Activated CD4-positive, alpha-beta T cell treated with anti-CD3 and anti-CD28 coated beads, Interleukin-2, amount 10 ng/mL, durations not matched to agents 7 days and 5 days (primary cell): ENCODE data around the gene NGEF. TPM values are rescaled to one million over a fixed set of nuclear protein-coding genes. Genes with fewer than 3 reads are reported as not detected.
"Not testable (repeated sequence)": the region's sequence is repeated elsewhere in the genome, so short reads cannot be mapped to it uniquely, and the experiment has no call there.

Experiments
- CTCF ChIA-PET: fragments of 350-600 bp; sonication (Branson Sonifier 250); formaldehyde crosslinking; loops from one replicate; lab custom pipeline; 2021; ENCODE audit warnings: antibody characterized with exemption; lab: Charles Lee
- POLR2A ChIA-PET: fragments of 350-600 bp; sonication (Branson Sonifier 250); formaldehyde crosslinking; loops from one replicate; lab custom pipeline; 2021; ENCODE audit warnings: antibody characterized with exemption; lab: Charles Lee
- DNase-seq: peaks from one replicate; pipeline ENCODE4 v3.0.0-alpha.2; 2020
- H3K27ac Mint-ChIP-seq: one replicate; pipeline ENCODE4 v1.8.0; 2021; ENCODE audit warnings: mild to moderate bottlenecking, moderate library complexity, mixed read lengths
- H3K27me3 Mint-ChIP-seq: one replicate; pipeline ENCODE4 v1.8.0; 2021; ENCODE audit warnings: mixed read lengths
- H3K36me3 Mint-ChIP-seq: one replicate; pipeline ENCODE4 v1.8.0; 2021; ENCODE audit warnings: low read depth, mixed read lengths
- H3K4me1 Mint-ChIP-seq: one replicate; pipeline ENCODE4 v1.8.0; 2021; ENCODE audit warnings: mixed read lengths
- H3K4me3 Mint-ChIP-seq: one replicate; pipeline ENCODE4 v1.8.0; 2021; ENCODE audit warnings: mild to moderate bottlenecking, moderate library complexity, mixed read lengths
- H3K9me3 Mint-ChIP-seq: one replicate; pipeline ENCODE4 v1.8.0; 2021; ENCODE audit warnings: mixed read lengths
- total RNA-seq, 2 experiments: library from RNA; stranded (reverse); gene quantifications; one replicate each; pipeline ENCODE4 v1.2.3, GENCODE V29; 2021

NGEF gene
- total RNA-seq, 2 experiments from 2014 or later: not detected

DNA sequence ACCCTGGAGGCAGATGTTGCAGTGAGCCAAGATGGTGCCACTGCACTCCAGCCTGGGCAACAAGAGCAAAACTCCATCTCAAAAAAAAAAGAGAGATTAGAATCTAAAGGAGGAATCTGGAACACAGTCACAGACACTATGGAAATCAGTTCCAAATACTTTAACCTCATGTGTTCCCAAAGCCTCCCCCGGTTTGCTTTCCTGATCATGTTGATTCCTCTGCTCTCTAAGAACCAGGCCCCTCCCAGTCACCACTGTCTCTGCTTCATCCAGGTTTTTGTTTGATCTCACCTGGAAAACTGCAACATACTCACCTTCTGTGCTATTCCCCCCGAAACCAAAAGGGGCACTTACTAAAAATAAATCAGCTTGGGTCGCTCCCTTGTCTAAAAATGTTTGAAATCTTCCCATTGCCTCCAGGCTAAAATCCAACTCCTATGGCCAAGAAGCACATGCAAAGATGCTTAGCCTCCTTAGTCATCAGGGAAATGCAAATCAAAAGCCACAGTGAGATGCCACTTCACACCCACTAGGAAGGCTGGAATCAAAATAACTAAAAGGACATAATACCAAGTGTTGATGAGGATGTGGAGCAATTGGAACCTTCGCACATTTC is 13.2 kb upstream of the NGEF start:
- DNase-seq: no peak
- CTCF ChIA-PET: interaction anchor here (0.6 kb wide), 1 partner anchor 236 kb away, joined by 3 read pairs; no protein-coding TSS in a partner anchor
- Mint-ChIP-seq H3K4me1 (no peaks in the 10 kb centered on the region), H3K27ac (no peak overlapping the region), H3K36me3 (no peaks in the 10 kb centered on the region), H3K9me3 (no peaks in the 10 kb centered on the region), H3K4me3 (no peak overlapping the region), H3K27me3 (no peaks in the 10 kb centered on the region)
- POLR2A ChIA-PET: no interaction called here

DNA sequence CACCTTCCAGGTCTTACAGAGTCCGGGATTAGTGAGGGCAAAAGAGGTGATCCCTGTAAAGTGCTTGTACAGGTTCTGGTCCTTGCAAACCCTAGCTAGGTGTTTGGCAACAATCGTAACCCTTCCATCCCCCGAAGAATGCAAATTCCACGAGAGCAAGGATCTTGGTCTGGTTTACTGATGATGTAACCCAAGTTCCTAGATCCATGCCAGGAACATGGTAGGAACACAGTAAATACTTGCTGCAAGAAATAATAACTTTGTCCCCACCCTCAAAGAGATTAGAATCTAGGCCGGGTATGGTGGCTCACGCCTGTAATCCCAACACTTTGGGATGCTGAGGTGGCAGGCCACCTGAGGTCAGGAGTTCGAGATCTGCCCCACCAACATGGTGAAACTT is 12.7 kb upstream of the NGEF start:
- Mint-ChIP-seq H3K27me3 (no peaks in the 10 kb centered on the region), H3K4me1 (no peaks in the 10 kb centered on the region), H3K9me3 (no peaks in the 10 kb centered on the region), H3K27ac (no peak overlapping the region), H3K4me3 (no peak overlapping the region), H3K36me3 (no peaks in the 10 kb centered on the region)
- ChIA-PET POLR2A (no interaction called here), CTCF (no interaction called here)
- no peak for DNase-seq

DNA sequence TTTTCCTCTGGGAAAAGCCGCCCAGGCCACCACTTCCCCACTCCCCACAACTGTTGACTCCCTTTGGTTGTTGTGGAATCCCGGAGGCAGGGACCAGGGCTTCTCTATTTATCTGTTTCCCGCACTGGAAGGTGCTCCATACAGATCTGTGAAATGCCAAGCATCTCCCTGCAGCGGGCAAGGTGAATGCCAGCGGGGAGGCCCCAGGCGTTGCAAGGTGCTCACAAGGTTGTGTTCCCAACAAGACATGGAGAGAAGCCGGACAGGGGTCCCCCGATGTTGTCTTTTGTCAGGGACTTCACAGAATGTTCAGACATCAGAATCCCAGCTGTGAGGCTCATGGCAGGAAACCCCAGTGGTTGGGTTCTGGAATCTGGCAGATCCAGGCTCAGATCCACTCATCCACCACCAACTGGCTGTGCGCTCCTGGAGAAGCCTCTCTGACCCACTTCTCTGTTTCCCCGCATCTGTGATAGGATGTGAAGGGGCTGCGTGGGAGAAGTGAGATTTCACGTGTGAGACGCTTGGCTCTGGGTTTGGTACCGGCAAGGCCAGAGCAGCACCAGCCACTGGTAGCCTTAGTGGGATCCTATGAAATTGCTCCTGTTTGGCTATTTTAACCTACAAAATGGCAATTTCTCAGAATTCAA is 10.8 kb upstream of the NGEF start:
- ChIA-PET POLR2A (no interaction called here), CTCF (interaction anchor here (1.0 to 1.2 kb wide), 2 partner anchors 10 to 11 kb away, joined by 3 to 5 read pairs; partner anchors contain the start of gene NGEF)
- Mint-ChIP-seq H3K4me1 (no peaks in the 10 kb centered on the region), H3K27me3 (no peaks in the 10 kb centered on the region), H3K36me3 (no peaks in the 10 kb centered on the region), H3K27ac (no peak overlapping the region), H3K9me3 (no peaks in the 10 kb centered on the region), H3K4me3 (no peak overlapping the region)
- no peak for DNase-seq

- no peaks in the 10 kb centered on the region for H3K27me3 Mint-ChIP-seq
- H3K4me3 Mint-ChIP-seq: no peak overlapping the region
- POLR2A ChIA-PET: no interaction called here
- no peak overlapping the region for H3K27ac Mint-ChIP-seq
- H3K9me3 Mint-ChIP-seq: no peaks in the 10 kb centered on the region
- CTCF ChIA-PET: interaction anchor here (1.0 kb wide), 1 partner anchor 10 kb away, joined by 3 read pairs; the partner anchor contains the start of gene NGEF
- no peaks in the 10 kb centered on the region for H3K4me1 Mint-ChIP-seq
- no peak for DNase-seq
- H3K36me3 Mint-ChIP-seq: no peaks in the 10 kb centered on the region
Measured at GRCh38 chr2:233023007-233023760, 10.1 kb upstream of the NGEF start.

DNA sequence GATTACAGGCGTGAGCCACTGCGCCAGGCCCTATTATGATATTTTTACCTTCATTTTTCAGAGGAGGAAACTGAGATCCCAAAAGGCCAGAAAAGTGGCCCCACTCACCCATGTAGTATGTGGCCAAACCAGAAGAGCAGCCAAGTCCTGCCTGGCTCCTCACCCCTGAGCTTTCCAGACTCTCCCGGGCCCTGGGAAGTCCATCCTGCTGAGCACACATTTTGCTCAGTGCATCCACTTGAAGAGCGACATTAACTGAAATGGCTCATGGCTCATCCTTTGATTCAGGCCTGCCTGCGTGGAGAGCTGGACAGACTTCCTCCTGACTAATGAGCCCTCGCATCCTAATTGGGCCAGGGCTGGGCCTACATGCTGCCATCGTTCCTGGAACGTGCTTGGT is 9.5 kb upstream of the NGEF start:
- ChIA-PET POLR2A (no interaction called here), CTCF (no interaction called here)
- no peaks in the 10 kb centered on the region for H3K4me1 Mint-ChIP-seq
- no peaks in the 10 kb centered on the region for H3K9me3 Mint-ChIP-seq
- no peak overlapping the region for H3K4me3 Mint-ChIP-seq
- H3K36me3 Mint-ChIP-seq: no peaks in the 10 kb centered on the region
- H3K27ac Mint-ChIP-seq: no peak overlapping the region
- no peaks in the 10 kb centered on the region for H3K27me3 Mint-ChIP-seq
- DNase-seq: no peak

GRCh38 chr2:233021771-233022170 is 8.7 kb upstream of the NGEF start:
- Mint-ChIP-seq H3K36me3 (no peaks in the 10 kb centered on the region), H3K9me3 (no peaks in the 10 kb centered on the region), H3K4me1 (no peaks in the 10 kb centered on the region), H3K27me3 (no peaks in the 10 kb centered on the region), H3K4me3 (no peak overlapping the region), H3K27ac (no peak overlapping the region)
- ChIA-PET CTCF (interaction anchor here (0.9 kb wide), 1 partner anchor 10 kb away, joined by 4 read pairs; no protein-coding TSS in a partner anchor), POLR2A (no interaction called here)
- DNase-seq: no peak

DNA sequence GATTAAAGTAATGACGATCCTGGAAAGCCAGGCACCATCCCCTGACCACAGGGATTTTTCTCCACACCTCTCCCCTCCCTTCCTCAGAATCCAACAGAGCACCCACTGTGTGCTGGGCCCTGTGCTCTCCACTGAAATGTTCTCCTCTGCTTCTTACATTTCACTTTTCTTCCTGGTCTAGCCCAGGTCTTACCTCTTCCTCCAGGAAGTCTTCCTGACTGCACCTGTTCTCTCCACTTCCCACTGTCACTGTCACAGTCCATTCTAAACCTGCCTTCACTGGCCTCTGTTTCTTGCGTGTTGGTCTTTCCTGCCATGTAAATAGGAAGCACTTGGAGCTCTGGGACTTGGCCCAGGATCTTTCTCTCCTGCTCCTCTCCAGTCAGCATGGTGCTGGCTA is 7.4 kb upstream of the NGEF start:
- H3K27me3 Mint-ChIP-seq: no peaks in the 10 kb centered on the region
- H3K27ac Mint-ChIP-seq: no peak overlapping the region
- DNase-seq: no peak
- ChIA-PET CTCF (no interaction called here), POLR2A (no interaction called here)
- no peak overlapping the region for H3K4me3 Mint-ChIP-seq
- no peaks in the 10 kb centered on the region for H3K4me1 Mint-ChIP-seq
- no peaks in the 10 kb centered on the region for H3K36me3 Mint-ChIP-seq
- peaks cover 2% of the 10 kb centered on the region for H3K9me3 Mint-ChIP-seq

DNA sequence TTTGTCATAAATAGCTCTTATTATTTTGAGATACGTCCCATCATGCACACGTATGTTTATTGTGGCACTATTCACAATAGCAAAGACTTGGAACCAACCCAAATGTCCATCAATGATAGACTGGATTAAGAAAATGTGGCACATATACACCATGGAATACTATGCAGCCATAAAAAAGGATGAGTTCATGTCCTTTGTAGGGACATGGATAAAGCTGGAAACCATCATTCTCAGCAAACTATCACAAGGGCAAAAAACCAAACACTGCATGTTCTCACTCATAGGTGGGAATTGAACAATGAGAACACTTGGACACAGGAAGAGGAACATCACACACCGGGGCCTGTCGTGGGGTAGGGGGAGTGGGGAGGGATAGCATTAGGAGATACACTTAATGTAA is 6.6 kb upstream of the NGEF start:
- H3K4me3 Mint-ChIP-seq, POLR2A ChIA-PET, DNase-seq, CTCF ChIA-PET, H3K27ac Mint-ChIP-seq, H3K4me1 Mint-ChIP-seq, H3K9me3 Mint-ChIP-seq, H3K36me3 Mint-ChIP-seq, H3K27me3 Mint-ChIP-seq: not testable (repeated sequence)

- no peaks in the 10 kb centered on the region for H3K36me3 Mint-ChIP-seq
- DNase-seq: no peak
- H3K27me3 Mint-ChIP-seq: no peaks in the 10 kb centered on the region
- CTCF ChIA-PET: no interaction called here
- POLR2A ChIA-PET: no interaction called here
- H3K27ac Mint-ChIP-seq: no peak overlapping the region
- H3K4me3 Mint-ChIP-seq: no peak overlapping the region
- peaks cover 5% of the 10 kb centered on the region for H3K9me3 Mint-ChIP-seq
- no peaks in the 10 kb centered on the region for H3K4me1 Mint-ChIP-seq
Measured at GRCh38 chr2:233017947-233018346, 4.9 kb upstream of the NGEF start.

- Mint-ChIP-seq H3K4me1 (no peaks in the 10 kb centered on the region), H3K27ac (no peak overlapping the region), H3K9me3 (peaks cover 5% of the 10 kb centered on the region), H3K36me3 (no peaks in the 10 kb centered on the region), H3K4me3 (no peak overlapping the region), H3K27me3 (no peaks in the 10 kb centered on the region)
- DNase-seq: no peak
- CTCF ChIA-PET: no interaction called here
- POLR2A ChIA-PET: no interaction called here
Measured at GRCh38 chr2:233015019-233015645, 2.1 kb upstream of the NGEF start.

- H3K27me3 Mint-ChIP-seq: no peaks in the 10 kb centered on the region
- H3K27ac Mint-ChIP-seq: no peak overlapping the region
- DNase-seq: no peak
- no peaks in the 10 kb centered on the region for H3K4me1 Mint-ChIP-seq
- POLR2A ChIA-PET: no interaction called here
- H3K9me3 Mint-ChIP-seq: peaks cover 5% of the 10 kb centered on the region
- no peak overlapping the region for H3K4me3 Mint-ChIP-seq
- H3K36me3 Mint-ChIP-seq: no peaks in the 10 kb centered on the region
- CTCF ChIA-PET: no interaction called here
Measured at GRCh38 chr2:233013650-233014049, 594 bp upstream of the NGEF start.

GRCh38 chr2:233012301-233012971 is 620 bp downstream of the NGEF start:
- ChIA-PET POLR2A (interaction anchor here (0.6 kb wide), 1 partner anchor 35 kb away, joined by 6 read pairs; no protein-coding TSS in a partner anchor), CTCF (interaction anchor here (0.7 to 1.3 kb wide), 3 partner anchors 9 to 41 kb away, joined by 3 to 4 read pairs (median 3); no protein-coding TSS in a partner anchor)
- Mint-ChIP-seq H3K36me3 (no peaks in the 10 kb centered on the region), H3K4me1 (no peaks in the 10 kb centered on the region), H3K27ac (no peak overlapping the region), H3K4me3 (no peak overlapping the region), H3K27me3 (peaks cover 3% of the 10 kb centered on the region), H3K9me3 (peaks cover 5% of the 10 kb centered on the region)
- DNase-seq: no peak
